ENCODE measurements around the gene DLGAP4. TPM values are rescaled to one million over a fixed set of nuclear protein-coding genes. Genes with fewer than 3 reads are reported as not detected.

Gene DLGAP4
- total RNA-seq, 1 experiment from 2014 or later = 40.3 TPM

- no TSS peak for BruUV-seq (replicated peaks)
- Histone ChIP-seq H3K79me2 (ENCODE audit: insufficient read depth, low read length) (no peaks in the 10 kb centered on the region), H3K9me2 (ENCODE audit: insufficient read depth) (no peaks in the 10 kb centered on the region), H3K4me1 (ENCODE audit: control insufficient read depth in 1 of 2, insufficient read depth in 2 of 2, low read length in 2 of 2) (no peaks in the 10 kb centered on the region), H3K4me2 (ENCODE audit: low read length) (no peak overlapping the region), H3K9ac (ENCODE audit: low read length) (no peak overlapping the region), H3K27ac (ENCODE audit: low read depth, low read length) (no peak overlapping the region), H3K4me3 (replicated peaks in 1 of 2; ENCODE audit: low read depth in 1 of 2, low read length in 2 of 2) (no peak overlapping the region), H4K20me1 (ENCODE audit: insufficient read depth) (no peaks in the 10 kb centered on the region), H3K9me3 (ENCODE audit: control insufficient read depth in 1 of 2, insufficient read depth in 1 of 2, low read depth in 1 of 2, low read length in 2 of 2) (0 out of 4 replicates have a peak, but pooled peaks cover 0 to 3% of the 10 kb centered on the region in 2 experiments), H3K27me3 (ENCODE audit: insufficient read depth, low read length) (no peaks in the 10 kb centered on the region), H3K36me3 (ENCODE audit: control insufficient read depth in 1 of 2, insufficient read depth in 2 of 2, low read length in 2 of 2) (no peaks in the 10 kb centered on the region), H2AFZ (ENCODE audit: low read depth, low read length, poor library complexity, severe bottlenecking) (no peak overlapping the region)
- DNase-seq (ENCODE audit: low read depth, low spot score) = no peak
- POLR2A ChIA-PET = no interaction called here
- CTCF ChIA-PET = no interaction called here
- no peak for ATAC-seq
- intact Hi-C loops (cut with micrococcal nuclease) = no loop called here
- TF ChIP-seq CBX3 (IDR thresholded peaks at IDR 0.05; ENCODE audit: low read depth) = no peak
- TF ChIP-seq REST (IDR thresholded peaks at IDR 0.05; ENCODE audit: low read depth) = no peak
- no peak for TF ChIP-seq CEBPB (IDR thresholded peaks at IDR 0.05; ENCODE audit: low read depth)
- no peak for TF ChIP-seq EZH2phosphoT487 (IDR thresholded peaks at IDR 0.05; ENCODE audit: borderline replicate concordance)
- no peak for TF ChIP-seq ZFX (IDR thresholded peaks at IDR 0.05)
- TF ChIP-seq ZNF274 (IDR thresholded peaks at IDR 0.05; ENCODE audit: low read depth, low read length) = no peak
- TF ChIP-seq SIN3A (IDR thresholded peaks at IDR 0.05; ENCODE audit: low read depth) = no peak
- TF ChIP-seq SRF (IDR thresholded peaks at IDR 0.05; ENCODE audit: low read depth) = no peak
- TF ChIP-seq SP1 (IDR thresholded peaks at IDR 0.05; ENCODE audit: low read depth) = no peak
- TF ChIP-seq JUND (IDR thresholded peaks at IDR 0.05) = no peak
- RAD21 ChIA-PET (ENCODE audit: low non-redundant PET in 1 of 2, low total read pairs in 2 of 2, uncharacterized antibody in 2 of 2, unreplicated experiment in 2 of 2) = no interaction called here
These were observed 15.0 kb downstream of the DLGAP4 start for GRCh38 chr20:36320898-36321695.
